Right lobe of liver (tissue), 6 donors: ENCODE results near the gene NCR2. TPM values are rescaled to one million over a fixed set of nuclear protein-coding genes. Genes with fewer than 3 reads are reported as not detected.

Experiments
- ATAC-seq, 4 donors: fragments of 200-7000 bp; cut with Tn5 transposase; one replicate each; pipeline ENCODE4 v1.9.1; 2020; ENCODE audit warnings: mild to moderate bottlenecking in 4 of 4, moderate library complexity in 4 of 4
- DNase-seq, 3 donors: peaks; one replicate each; pipeline ENCODE4 v3.0.0-alpha.2; 2020
- H3K27ac ChIP-seq, 3 donors: fragments of 200-600 bp; one replicate each; pipeline ENCODE4 v1.8.0; 2022
- H3K27me3 ChIP-seq, 2 donors: fragments of 200-600 bp; one replicate each; pipeline ENCODE4 v1.8.0; 2022
- H3K36me3 ChIP-seq, 4 donors: fragments of 200-600 bp; sonication (generic) in 1 of 4; one replicate each; pipeline versions ENCODE4 v1.5.1 to v1.8.0; 2017 to 2022; ENCODE audit warnings: control low read depth in 1 of 4
- H3K4me1 ChIP-seq, 4 donors: fragments of 200-600 bp; sonication (generic) in 1 of 4; one replicate each; pipeline versions ENCODE4 v1.5.1 to v1.8.0; 2017 to 2022; ENCODE audit warnings: control low read depth in 1 of 4
- H3K4me3 ChIP-seq, 3 donors: fragments of 200-600 bp; one replicate each; pipeline ENCODE4 v1.8.0; 2022
- H3K9me3 ChIP-seq, 4 donors: fragments of 200-600 bp; sonication (generic) in 1 of 4; one replicate each; pipeline versions ENCODE4 v1.5.1 to v1.8.0; 2017 to 2022; ENCODE audit warnings: control low read depth in 1 of 4
- POLR2A ChIP-seq: fragments of 450-650 bp; IDR thresholded peaks from one replicate; pipeline ENCODE4 v1.6.1; 2017; ENCODE audit warnings: antibody characterized with exemption, mild to moderate bottlenecking
- WGBS: methylation state at CpG from one replicate; pipeline ENCODE4 v1.1.6; 2018; ENCODE audit warnings: low coverage, low lambda C conversion rate; ENCODE audit not compliant: insufficient coverage; ENCODE audit errors: missing lambda C conversion rate; 5-methylcytosine and 5-hydroxymethylcytosine counted together
- intact Hi-C, 2 donors: fragments of 100-400 bp; cut with DNase I; formaldehyde crosslinking; loops; one replicate each; pipeline versions ENCODE4 v1.11.2 to v1.14.1; 2022
- total RNA-seq, 6 experiments: library from RNA; depleted of rRNA in 2 of 6; stranded (reverse); fragments of >200 nt in 2 of 6; fragmentation: NEBNext Ultra II Directional in 3 of 6; extraction: Animal tissue kit (Norgen Biotek cat#: 25700) in 3 of 6; gene quantifications; one replicate each; pipeline versions ENCODE4 v1.1.0 to v1.2.4, GENCODE V29; 2016 to 2023
- TF ChIP-seq, protein P1 (sequence below), 4 donors: fragments of 200-600 bp in 3 of 4; fragments of 450-650 bp in 1 of 4; IDR thresholded peaks; one replicate each; pipeline versions ENCODE4 v1.5.1 to v1.8.0; 2016 to 2022; ENCODE audit warnings: antibody characterized with exemption in 4 of 4, mild to moderate bottlenecking in 2 of 4
- donor health status: DM: no; HTN: yes; CAD: no.
- donor health status: DM: no; HTN: no; CAD: no.
- donor health status: DM: no; HTN: no; CAD: no.
- donor health status: DM: no; HTN: yes; CAD: no.
- donor health status: DM: no; HTN: yes; CAD: no.

Gene NCR2
- total RNA-seq, 6 experiments from 2014 or later, result not detected

GRCh38 chr6:41326092-41326491 is 9.3 kb upstream of the NCR2 start:
- Histone ChIP-seq H3K4me3 (no peak overlapping the region), H3K27me3 (peaks cover 0 to 17% of the 10 kb centered on the region in 2 donors), H3K27ac (no peak overlapping the region), H3K9me3 (no peaks in the 10 kb centered on the region), H3K4me1 (no peaks in the 10 kb centered on the region), H3K36me3 (no peaks in the 10 kb centered on the region)
- ATAC-seq, result no peak
- TF ChIP-seq, protein P1, sequence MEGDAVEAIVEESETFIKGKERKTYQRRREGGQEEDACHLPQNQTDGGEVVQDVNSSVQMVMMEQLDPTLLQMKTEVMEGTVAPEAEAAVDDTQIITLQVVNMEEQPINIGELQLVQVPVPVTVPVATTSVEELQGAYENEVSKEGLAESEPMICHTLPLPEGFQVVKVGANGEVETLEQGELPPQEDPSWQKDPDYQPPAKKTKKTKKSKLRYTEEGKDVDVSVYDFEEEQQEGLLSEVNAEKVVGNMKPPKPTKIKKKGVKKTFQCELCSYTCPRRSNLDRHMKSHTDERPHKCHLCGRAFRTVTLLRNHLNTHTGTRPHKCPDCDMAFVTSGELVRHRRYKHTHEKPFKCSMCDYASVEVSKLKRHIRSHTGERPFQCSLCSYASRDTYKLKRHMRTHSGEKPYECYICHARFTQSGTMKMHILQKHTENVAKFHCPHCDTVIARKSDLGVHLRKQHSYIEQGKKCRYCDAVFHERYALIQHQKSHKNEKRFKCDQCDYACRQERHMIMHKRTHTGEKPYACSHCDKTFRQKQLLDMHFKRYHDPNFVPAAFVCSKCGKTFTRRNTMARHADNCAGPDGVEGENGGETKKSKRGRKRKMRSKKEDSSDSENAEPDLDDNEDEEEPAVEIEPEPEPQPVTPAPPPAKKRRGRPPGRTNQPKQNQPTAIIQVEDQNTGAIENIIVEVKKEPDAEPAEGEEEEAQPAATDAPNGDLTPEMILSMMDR (IDR thresholded peaks at IDR 0.05), result no peak
- no peak for TF ChIP-seq POLR2A
- WGBS, result 47% methylated on average over 9 of the region's 9 CpGs
- no peak for DNase-seq
- intact Hi-C loops, result no loop called here

DNA sequence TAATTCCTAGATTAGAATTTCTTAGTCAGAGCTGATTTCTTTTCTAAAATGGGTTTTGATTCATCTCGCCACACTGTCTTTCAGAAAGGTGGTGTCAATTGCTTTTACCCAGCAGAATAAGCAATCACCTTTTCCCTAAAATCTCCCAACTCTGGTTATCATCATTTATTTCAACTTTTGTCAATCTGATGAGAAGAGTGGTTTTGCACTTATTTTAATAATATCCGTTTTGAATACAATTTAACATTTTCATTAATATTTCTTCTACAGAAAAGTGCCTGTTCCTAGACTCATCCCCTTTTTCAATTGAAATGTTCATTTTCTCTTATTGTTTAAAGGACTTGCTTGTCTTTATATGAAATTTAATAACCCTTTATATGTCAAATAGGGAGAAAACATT is 8.2 kb upstream of the NCR2 start:
- H3K27ac ChIP-seq, result no peak overlapping the region
- intact Hi-C loops, result no loop called here
- TF ChIP-seq, protein P1 (IDR thresholded peaks at IDR 0.05), result no peak
- TF ChIP-seq POLR2A, result no peak
- DNase-seq, result no peak
- 46% methylated on average over 2 of the region's 2 CpGs for WGBS
- H3K4me1 ChIP-seq, result no peaks in the 10 kb centered on the region
- no peak overlapping the region for H3K4me3 ChIP-seq
- no peaks in the 10 kb centered on the region for H3K36me3 ChIP-seq
- H3K9me3 ChIP-seq, result no peaks in the 10 kb centered on the region
- H3K27me3 ChIP-seq, result peaks cover 0 to 17% of the 10 kb centered on the region in 2 donors
- ATAC-seq, result no peak

- no peak overlapping the region for H3K27ac ChIP-seq
- peaks cover 0 to 3% of the 10 kb centered on the region in 2 donors for H3K27me3 ChIP-seq
- ATAC-seq, result no peak
- no peak for DNase-seq
- H3K9me3 ChIP-seq, result no peaks in the 10 kb centered on the region
- intact Hi-C loops, result no loop called here
- 69% methylated on average over 6 of the region's 11 CpGs for WGBS
- no peak overlapping the region for H3K4me3 ChIP-seq
- TF ChIP-seq, protein P1 (IDR thresholded peaks at IDR 0.05), result no peak
- no peak for TF ChIP-seq POLR2A
- no peaks in the 10 kb centered on the region for H3K4me1 ChIP-seq
- H3K36me3 ChIP-seq, result no peaks in the 10 kb centered on the region
Observed at GRCh38 chr6:41331401-41332150, 3.8 kb upstream of the NCR2 start.

DNA sequence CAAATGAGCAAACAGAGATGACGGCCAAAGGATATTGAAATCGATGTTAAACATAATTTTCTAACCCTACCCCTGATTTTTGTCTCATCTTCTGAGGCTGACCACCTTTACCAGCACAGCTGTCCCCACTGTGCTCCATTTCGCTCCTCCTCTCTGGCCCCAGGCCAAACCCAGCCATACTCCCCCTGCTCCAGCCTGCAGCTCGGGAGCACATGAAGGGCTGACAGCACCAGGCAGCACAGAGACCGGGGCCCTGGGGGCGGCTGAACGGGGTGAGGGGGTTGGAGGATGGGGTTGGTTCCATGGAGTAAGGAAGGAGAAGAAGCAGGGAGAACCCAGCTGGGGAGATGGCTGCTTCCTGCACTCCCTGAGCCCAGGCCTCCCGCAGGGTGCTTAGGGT is 3.2 kb upstream of the NCR2 start:
- H3K27me3 ChIP-seq, result peaks cover 0 to 3% of the 10 kb centered on the region in 2 donors
- H3K4me1 ChIP-seq, result no peaks in the 10 kb centered on the region
- no peak overlapping the region for H3K27ac ChIP-seq
- no peak overlapping the region for H3K4me3 ChIP-seq
- intact Hi-C loops, result no loop called here
- no peaks in the 10 kb centered on the region for H3K36me3 ChIP-seq
- WGBS, result 53% methylated on average over 6 of the region's 8 CpGs
- TF ChIP-seq, protein P1 (IDR thresholded peaks at IDR 0.05), result no peak
- TF ChIP-seq POLR2A, result no peak
- DNase-seq (no peak), ATAC-seq (no peak)
- no peaks in the 10 kb centered on the region for H3K9me3 ChIP-seq
